Fibroblast of skin of back (primary cell): Measurements from ENCODE around the gene SMIM43. TPM values are rescaled to one million over a fixed set of nuclear protein-coding genes. Genes with fewer than 3 reads are reported as not detected.

Source experiments
- DNase-seq: peaks from one replicate; pipeline ENCODE4 v3.0.0-alpha.2; 2013
- polyA plus RNA-seq, 2 experiments: library from polyadenylated mRNA; unstranded; fragments of 120-200 nt; gene quantifications; one replicate each; pipeline ENCODE4 v1.2.1, GENCODE V29; 2013; ENCODE audit not compliant: insufficient read length in 2 of 2

SMIM43 gene
- polyA plus RNA-seq (2013, experiment 1 of 2; ENCODE audit: insufficient read length), result 0.10 TPM
- polyA plus RNA-seq (2013, experiment 2 of 2; ENCODE audit: insufficient read length), result 0.16 TPM

DNA sequence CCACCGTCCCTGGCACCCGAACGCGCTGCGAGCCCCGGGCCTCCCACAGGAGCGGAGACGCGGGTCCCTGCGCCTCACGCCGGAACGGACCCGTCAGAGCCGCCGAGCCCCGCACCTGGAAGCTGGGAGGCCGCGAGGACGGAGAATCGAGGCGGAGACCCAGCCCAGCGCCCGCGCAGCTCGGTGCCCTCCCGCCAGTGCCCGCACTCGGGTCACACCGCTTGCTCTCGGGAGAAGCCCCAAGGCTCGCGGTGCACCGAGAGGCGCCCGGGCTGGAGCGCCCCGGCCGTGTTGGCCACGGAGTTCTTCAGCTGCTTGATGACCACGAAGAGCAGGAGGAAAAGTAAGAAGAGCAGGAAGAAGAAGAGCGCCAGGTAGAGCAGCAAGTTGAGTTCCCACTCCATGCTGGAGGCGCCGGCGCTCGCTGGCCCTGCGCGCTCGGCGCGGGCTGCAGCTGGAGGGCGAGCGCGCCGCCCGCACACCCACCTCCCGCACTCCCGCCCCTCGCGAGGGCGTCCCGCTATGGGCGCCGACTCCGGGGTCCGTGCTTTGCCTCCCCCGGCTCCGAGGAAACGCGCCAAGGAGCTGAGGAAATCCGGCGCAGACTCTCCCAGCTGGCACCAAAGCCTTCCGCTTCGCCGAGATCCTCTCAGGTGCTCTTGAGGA, at the start of gene SMIM43:
TSS of gene SMIM43 (minus strand) at position 463 of the 666 bp plus-strand sequence. CDS start at position 404, 59 bp downstream.
- DNase-seq, result peak; percentile 11

- peak; percentile 28 for DNase-seq
Observed at GRCh38 chr4:121814756-121815155, 49.8 kb upstream of the SMIM43 start.

GRCh38 chr4:121811122-121811521, 46.2 kb upstream of the SMIM43 start:
- DNase-seq, result no peak

DNA sequence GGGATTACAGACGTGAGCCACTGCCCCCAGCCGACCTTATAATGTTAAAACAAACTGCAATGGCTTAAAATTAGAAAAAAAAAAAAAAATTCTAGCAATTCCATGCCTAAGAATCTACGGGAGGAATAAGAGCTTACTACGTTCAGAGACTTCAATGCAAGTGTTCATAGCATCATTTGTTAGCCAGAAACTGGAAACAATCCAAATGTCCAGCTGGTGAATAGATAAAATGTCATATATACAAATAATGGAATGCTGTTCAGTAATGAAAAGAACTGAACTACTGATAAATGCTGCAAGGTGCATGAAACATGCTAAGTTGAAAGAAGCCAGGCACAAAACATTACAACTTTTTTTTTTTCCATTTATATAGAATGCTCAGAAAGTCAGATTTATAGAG, 41.4 kb upstream of the SMIM43 start:
- DNase-seq, result no peak

GRCh38 chr4:121801715-121802075, 36.7 kb upstream of the SMIM43 start:
- DNase-seq, result no peak

GRCh38 chr4:121800961-121801714, 36.2 kb upstream of the SMIM43 start, which contains the start of gene EXOSC9:
Gene EXOSC9 (plus strand): TSS chr4:121801323. CDS start chr4:121801425, 102 bp downstream.
- peak; percentile 95 for DNase-seq

DNA sequence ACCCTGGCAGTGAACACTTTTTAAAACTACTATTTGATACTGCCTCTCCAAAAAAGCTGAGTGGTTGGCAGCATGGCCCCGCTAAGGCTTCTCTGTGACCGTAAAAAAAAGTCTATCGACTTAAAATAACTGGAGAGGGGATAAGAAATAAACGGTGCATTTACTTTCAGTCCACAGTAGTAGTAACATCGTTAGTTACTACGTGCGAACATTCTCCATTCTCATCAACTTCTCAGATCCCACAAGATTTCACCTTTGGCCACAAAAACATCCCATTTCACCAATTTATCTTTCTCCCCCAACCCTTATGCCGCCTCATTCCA, 35.6 kb upstream of the SMIM43 start:
- no peak for DNase-seq

DNA sequence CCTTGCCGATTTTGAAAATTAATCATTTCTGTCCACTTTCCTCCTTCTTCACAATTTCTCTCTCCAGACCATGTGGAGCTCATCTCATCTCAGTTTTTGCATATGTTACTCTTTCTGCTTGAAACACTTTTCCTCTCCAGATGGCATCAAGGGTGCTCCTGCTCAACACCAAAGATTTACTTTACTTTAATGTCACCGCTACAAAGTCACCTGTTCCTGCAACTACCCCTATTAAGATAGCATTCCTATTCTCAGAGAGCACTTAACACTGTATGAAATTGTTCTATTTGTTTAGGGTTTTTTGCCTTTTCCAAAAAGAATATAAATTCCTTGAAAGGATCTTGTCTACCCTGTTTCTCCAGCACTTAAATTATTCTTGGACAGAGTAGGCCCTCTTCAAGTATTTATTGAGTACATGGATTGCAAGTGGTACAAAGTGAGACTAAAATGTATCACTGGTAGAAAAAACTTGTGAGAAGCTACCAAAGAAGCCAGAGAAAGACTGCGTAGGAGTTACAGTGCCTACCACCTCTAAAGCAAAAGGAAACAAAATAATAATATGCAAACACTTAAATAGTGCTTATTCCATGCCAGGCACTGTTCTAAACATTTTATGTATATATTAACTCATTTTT, 35.0 kb upstream of the SMIM43 start:
- no peak for DNase-seq

DNA sequence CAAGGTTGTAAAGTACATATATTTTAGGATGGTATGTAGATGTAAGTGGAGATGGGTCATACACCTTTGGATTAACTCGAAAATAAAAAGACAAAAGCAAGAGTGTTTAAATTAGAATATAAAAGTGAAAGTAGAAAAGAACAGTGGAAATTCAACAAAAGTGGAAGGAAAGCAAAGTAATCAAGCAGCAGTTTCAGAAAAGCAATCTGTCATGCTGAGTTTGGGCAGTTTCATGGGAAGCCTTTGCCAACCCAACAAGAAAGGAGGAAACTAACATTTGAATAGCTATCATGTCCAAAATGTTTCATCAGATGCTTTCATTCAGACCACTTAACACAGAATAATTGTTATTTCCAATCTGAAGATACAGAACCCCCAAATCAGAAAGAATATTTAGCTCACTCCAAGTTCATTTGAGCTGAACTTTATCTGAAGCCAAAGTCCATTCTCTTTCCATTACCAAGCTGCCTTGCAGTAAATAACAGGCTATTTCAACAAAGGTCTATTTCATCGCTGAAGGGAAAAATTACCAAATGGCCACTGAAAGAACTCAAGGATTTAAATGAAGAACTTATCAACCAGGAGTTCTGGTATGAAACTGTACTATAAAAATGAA, 34.4 kb upstream of the SMIM43 start:
- DNase-seq, result no peak

- DNase-seq, result peak; percentile 32
Observed at GRCh38 chr4:121796283-121796682, 31.3 kb upstream of the SMIM43 start.

DNA sequence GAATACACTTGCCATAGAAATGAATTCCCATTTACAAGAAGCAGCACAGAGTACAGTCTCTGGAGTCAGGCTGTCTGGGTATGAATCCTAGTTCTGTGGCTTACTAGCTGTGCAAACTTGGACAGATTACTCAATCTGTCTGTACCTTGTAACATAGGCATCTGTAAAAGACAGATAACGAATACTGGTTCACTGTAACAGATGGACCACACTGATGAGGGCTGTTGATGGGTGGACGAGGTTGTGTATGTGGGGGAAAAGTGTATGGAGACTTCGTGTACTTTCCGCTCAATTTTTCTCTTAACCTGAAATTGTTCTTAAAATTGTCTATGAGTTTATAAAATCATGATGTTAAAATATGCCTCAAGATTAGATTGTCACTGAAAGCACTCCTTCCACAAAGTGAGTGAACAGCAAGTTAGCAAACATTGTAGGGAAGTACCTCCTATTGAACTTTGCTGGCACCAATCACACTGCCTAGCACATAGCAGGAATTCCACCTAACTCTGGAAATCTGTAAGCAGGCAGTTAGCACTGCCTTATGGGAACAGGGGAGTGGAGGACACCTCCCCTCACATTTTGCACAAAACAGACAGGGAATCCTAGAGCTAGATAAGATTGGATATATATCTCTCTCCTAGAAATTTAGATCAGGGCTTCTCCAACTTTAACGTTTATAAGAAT, 29.7 kb upstream of the SMIM43 start:
- no peak for DNase-seq

DNA sequence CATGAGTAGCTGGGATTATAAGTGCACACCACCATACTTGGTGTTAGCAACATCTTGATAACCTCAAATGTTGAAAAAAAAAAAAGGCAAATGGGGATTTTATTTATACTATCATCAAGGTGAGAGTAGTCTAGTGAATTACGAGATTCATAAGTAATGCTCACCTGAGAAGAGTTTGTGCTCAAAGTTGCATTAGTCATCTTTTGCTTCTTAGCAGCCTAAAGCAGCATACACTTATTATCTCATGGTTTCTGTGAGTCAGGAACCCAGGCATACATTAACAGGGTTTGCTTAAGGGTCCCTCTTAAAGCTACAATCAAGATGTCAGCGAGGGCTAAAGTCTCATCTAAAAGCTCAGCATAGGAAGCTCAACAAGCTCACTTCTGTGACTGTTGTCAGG, 28.0 kb upstream of the SMIM43 start:
- DNase-seq, result no peak

- DNase-seq, result peak; percentile 81
Observed at GRCh38 chr4:121791481-121791880, 26.5 kb upstream of the SMIM43 start.

DNA sequence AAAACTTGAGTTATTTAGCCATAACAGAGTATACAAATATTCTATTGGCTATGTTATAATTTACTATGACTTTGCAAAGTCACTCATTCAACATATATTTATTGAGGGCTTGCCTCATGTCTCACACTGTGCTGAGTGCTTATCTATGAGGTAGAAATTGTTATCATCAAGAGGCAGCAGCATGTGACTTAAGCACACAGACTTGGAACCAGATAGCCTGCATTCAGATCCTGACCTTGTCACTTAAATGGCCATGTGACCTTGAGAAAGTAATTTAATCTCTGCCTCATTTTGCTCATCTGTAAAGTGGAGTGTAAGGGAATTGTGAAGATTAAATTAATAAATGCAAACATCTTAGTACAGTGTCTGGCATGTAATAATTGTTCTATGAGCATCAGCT, 26.0 kb upstream of the SMIM43 start:
- no peak for DNase-seq

DNA sequence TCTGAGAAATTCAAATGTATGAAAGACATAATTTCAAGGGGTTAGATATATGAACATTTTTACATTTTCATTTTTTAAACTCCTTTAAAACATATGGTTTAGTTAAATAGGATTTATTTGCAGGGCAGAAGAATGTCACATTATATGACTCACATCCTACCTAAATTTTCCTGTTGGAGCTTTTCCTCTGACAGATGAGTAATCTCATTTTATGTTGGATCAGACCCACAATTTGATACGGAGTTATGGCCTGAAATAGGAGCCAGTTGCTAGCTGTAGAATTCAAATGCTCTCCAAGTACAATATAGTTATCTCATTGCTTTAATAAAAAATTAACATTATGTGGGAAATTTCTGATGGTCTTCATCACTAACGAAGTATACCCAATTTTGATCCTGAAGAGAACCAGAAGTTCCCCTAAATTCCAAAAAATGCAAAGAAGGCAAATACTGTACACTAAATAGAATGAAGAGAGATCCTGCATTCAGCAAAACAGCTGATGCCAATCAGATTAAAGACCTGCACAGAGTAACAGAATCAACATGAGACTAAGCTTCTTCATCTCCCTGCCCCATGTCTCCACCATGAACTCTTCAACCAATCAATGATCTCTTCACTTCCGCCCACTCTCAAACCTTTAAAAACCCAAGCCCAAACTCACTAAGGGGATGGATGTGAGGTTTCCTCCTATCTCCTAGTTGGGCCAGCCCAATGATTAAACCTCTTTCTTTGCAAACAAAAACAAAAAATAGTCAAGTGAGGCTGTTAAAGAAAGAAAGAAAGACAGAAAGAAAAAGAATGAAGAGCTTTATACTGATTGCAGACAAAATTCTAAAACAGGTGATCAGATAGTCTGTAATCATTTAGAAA, 25.2 kb upstream of the SMIM43 start:
- DNase-seq, result peak; percentile 86

DNA sequence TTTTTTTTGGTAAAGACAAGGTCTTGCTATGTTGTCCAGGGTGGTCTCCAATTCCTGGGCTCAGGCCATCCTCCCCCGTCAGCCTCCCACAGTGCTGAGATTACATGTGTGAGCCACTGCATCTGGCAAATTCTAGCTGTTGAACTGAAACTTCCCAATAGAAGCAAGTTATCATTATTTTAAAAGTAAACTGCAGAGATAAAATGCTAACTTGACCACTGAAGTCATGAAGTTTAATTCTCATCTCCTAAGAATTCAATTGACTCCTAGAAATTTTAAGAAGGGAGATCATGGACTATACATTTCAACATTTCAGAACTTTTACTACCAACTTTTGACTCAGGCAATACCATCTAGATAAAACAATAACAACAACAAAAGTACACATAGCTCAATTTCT, 24.5 kb upstream of the SMIM43 start:
- peak; percentile 22 for DNase-seq

DNA sequence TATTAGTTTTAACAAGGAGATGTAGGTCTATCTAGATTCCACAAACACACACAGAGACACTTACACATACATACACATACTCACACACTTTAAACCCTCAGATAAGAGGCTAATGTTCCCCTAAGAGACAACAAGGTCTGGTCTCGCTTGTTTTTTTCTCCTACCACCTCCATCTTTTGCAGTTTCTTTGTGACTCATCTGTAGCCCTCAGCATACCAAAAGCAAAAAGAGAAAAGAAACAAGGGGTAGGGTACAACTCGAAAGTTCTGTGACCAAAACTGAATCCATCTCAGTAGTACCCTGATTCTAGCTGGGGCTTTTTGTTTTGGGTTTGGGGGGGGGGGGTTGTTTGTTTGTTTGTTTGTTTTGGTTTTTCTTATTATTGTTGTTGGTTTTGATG, 23.9 kb upstream of the SMIM43 start:
- no peak for DNase-seq

GRCh38 chr4:121786221-121786620, 21.3 kb upstream of the SMIM43 start:
- DNase-seq, result no peak

DNA sequence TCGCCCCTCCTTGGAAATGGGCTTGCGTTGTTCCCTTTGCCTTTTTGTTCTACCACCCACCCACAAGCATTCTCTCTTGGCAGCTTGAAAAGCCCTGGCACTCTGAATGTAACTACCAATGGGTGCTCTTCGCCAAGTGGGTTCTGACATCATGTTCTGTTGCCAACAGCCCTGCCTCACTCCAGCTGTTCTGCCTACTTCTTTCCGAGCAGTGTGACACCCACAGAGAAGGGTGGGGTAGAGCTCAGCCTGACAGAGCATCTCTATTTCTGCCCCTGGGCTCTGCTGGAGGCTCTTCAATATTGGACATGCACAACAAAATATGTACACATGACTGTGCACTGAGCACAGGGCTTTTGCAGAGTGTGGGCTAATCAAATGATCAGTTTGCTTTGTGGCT, 20.5 kb upstream of the SMIM43 start:
- DNase-seq, result peak; percentile 54

DNA sequence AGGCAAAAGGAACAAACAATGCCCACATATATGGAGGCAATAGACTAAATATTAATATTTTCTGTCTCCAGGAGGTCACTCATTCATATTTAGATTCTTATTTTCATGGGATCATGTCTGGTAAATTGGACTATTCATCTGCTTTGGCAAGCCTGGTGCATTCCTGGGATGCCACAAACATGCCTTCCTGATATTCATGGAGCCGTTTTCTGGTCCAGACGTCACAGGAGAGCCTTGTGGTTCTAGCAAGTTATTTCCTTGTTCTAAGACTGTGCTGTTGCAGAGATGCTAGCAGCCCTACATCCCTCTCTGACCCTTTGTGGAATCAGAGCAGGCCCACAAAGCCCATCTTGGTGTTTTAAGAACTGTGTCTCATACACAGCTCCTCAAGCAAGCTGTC, 20.0 kb upstream of the SMIM43 start:
- DNase-seq, result peak; percentile 99

- DNase-seq, result peak; percentile 62
Observed at GRCh38 chr4:121784401-121784800, 19.4 kb upstream of the SMIM43 start.

GRCh38 chr4:121783210-121783609, 18.2 kb upstream of the SMIM43 start:
- no peak for DNase-seq
